ENCODE results near the gene TAC4. TPM values are rescaled to one million over a fixed set of nuclear protein-coding genes. Genes with fewer than 3 reads are reported as not detected.

Gene TAC4
- total and polyA plus RNA-seq, 2 of the 13 experiments (the other 11 are each of a cell fraction or from before 2014, with no cell fraction given) = not detected

DNA sequence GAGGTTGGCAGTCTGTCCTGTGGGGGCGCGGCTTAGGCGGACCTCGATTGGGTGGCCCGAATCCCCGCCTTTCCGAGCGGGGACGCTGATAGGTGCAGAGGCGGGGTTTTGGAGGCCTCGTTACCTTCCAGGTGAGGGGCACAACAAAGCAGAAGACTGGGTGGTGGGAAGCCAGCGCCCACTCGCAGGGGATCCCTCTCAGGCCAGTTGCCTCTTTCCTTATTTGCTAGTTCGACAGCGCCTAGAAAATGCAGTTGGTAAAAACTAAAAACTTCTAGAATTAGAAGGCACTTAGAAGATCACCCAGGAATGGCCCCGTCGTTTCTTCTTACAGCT lies 58.7 kb downstream of the TAC4 start (continued):
- TF ChIP-seq ZNF646 (CRISPR knock-in tag; IDR thresholded peaks at IDR 0.05) (no peak), MLX (CRISPR knock-in tag; IDR thresholded peaks at IDR 0.05) (no peak), KLF13 (CRISPR knock-in tag; IDR thresholded peaks at IDR 0.05) (no peak), ZNF136 (CRISPR knock-in tag; IDR thresholded peaks at IDR 0.05; ENCODE audit: low read depth) (no peak; the same call in 1 of the 2 replicates), ZNF329 (CRISPR knock-in tag; IDR thresholded peaks at IDR 0.05; ENCODE audit: low read depth) (no peak), EZH2 (conservative IDR thresholded peaks at IDR 0.05; ENCODE audit: low read depth, low read length) (no peak), SPEN (CRISPR knock-in tag; IDR thresholded peaks at IDR 0.05; ENCODE audit: low read depth) (no peak), MXI1 (IDR thresholded peaks at IDR 0.05; ENCODE audit: borderline replicate concordance, low read depth, low read length) (peak; percentile 74; the same call in 1 of the 3 replicates), MTF1 (CRISPR knock-in tag; IDR thresholded peaks at IDR 0.05) (no peak), ZNF746 (CRISPR knock-in tag; IDR thresholded peaks at IDR 0.05) (no peak), ZNF816 (CRISPR knock-in tag; IDR thresholded peaks at IDR 0.05; ENCODE audit: borderline replicate concordance) (0 out of 2 replicates have a peak, but pooled peaks have one; percentile 4), ZNF670 (CRISPR knock-in tag; IDR thresholded peaks at IDR 0.05; ENCODE audit: borderline replicate concordance) (no peak), ZSCAN30 (CRISPR knock-in tag; IDR thresholded peaks at IDR 0.05) (no peak), RFX3 (CRISPR knock-in tag; IDR thresholded peaks at IDR 0.05) (no peak), ZNF430 (CRISPR knock-in tag; IDR thresholded peaks at IDR 0.05) (no peak), ZNF101 (CRISPR knock-in tag; IDR thresholded peaks at IDR 0.05; ENCODE audit: borderline replicate concordance, low read depth) (no peak), CBX1 (IDR thresholded peaks at IDR 0.05; ENCODE audit: low read depth) (no peak), ZSCAN21 (CRISPR knock-in tag; IDR thresholded peaks at IDR 0.05; ENCODE audit: borderline replicate concordance) (no peak), RAD51 (IDR thresholded peaks at IDR 0.05; ENCODE audit: borderline replicate concordance) (no peak), KLF6 (CRISPR knock-in tag; IDR thresholded peaks at IDR 0.05) (no peak), KAT2B (IDR thresholded peaks at IDR 0.05; ENCODE audit: borderline replicate concordance, low read depth, low read length) (no peak), E2F1 (CRISPR knock-in tag; IDR thresholded peaks at IDR 0.05) (peak; percentile 67; the same call in 1 of the 2 replicates), MTF2 (CRISPR knock-in tag; IDR thresholded peaks at IDR 0.05; ENCODE audit: borderline replicate concordance) (no peak)
- TF ChIP-seq, protein P1, sequence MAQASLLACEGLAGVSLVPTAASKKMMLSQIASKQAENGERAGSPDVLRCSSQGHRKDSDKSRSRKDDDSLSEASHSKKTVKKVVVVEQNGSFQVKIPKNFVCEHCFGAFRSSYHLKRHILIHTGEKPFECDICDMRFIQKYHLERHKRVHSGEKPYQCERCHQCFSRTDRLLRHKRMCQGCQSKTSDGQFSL (CRISPR knock-in tag; IDR thresholded peaks at IDR 0.05) = no peak

Measured in HepG2 (cell line).